ENCODE measurements around the gene CYP4V2.

DNA sequence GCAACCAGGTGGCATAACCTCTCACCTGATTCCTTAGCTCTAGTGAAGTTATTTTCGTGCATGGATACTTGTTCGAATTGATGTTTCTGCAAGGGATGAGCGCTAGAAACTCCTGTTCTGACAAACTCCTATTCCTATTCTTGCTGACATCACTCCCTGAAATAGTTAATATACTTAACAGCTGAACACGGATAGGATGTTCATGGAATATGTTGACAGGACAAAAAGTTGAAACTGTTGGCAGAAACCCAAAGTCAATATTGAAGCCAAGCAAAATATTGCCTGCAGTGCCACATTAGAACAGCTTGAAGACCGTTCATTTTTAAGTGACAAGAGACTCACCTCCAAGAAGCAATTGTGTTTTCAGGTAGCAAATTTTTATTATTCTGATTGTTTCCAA lies 35.9 kb downstream of the CYP4V2 start, which contains the start of gene KLKB1:
- TF ChIP-seq YY1 (IDR thresholded peaks at IDR 0.05; ENCODE audit: insufficient read depth, insufficient read length) = no peak
- no peak for TF ChIP-seq ZNF274 (IDR thresholded peaks at IDR 0.05; ENCODE audit: low read depth, low read length)

All from NT2/D1 (cell line).